Cardiac fibroblast (primary cell): ENCODE measurements around the gene PAPPA.

Source experiments
- DNase-seq, 2 donors: peaks; one replicate each; pipeline versions ENCODE4 v3.0.0 to v3.0.0-alpha.2; 2010; ENCODE audit warnings: low read depth in 2 of 2
- H3K4me3 ChIP-seq, 2 donors: replicated peaks in 1 of 2; 1 replicate in 1 of 2; 2 replicates in 1 of 2; pipeline ENCODE4 v1.5.1; 2011; ENCODE audit warnings: low read depth in 2 of 2, low read length in 2 of 2, mild to moderate bottlenecking in 2 of 2, moderate library complexity in 1 of 2
- TF ChIP-seq, protein P1 (sequence below): IDR thresholded peaks from one replicate; pipeline ENCODE4 v1.5.1; 2011; ENCODE audit warnings: low read depth, mild to moderate bottlenecking, low read length, inconsistent platforms

PAPPA gene

GRCh38 chr9:116350213-116350612, 196.6 kb downstream of the PAPPA start:
- peak in 1 of 2 donors; percentile 36 for DNase-seq
- no peak overlapping the region for H3K4me3 ChIP-seq
- TF ChIP-seq, protein P1, sequence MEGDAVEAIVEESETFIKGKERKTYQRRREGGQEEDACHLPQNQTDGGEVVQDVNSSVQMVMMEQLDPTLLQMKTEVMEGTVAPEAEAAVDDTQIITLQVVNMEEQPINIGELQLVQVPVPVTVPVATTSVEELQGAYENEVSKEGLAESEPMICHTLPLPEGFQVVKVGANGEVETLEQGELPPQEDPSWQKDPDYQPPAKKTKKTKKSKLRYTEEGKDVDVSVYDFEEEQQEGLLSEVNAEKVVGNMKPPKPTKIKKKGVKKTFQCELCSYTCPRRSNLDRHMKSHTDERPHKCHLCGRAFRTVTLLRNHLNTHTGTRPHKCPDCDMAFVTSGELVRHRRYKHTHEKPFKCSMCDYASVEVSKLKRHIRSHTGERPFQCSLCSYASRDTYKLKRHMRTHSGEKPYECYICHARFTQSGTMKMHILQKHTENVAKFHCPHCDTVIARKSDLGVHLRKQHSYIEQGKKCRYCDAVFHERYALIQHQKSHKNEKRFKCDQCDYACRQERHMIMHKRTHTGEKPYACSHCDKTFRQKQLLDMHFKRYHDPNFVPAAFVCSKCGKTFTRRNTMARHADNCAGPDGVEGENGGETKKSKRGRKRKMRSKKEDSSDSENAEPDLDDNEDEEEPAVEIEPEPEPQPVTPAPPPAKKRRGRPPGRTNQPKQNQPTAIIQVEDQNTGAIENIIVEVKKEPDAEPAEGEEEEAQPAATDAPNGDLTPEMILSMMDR, result no peak

- H3K4me3 ChIP-seq, result no peak overlapping the region
- DNase-seq, result no peak
- TF ChIP-seq, protein P1, result no peak
Measured at GRCh38 chr9:116352958-116353357, 199.4 kb downstream of the PAPPA start.

GRCh38 chr9:116355153-116355921, 201.7 kb downstream of the PAPPA start:
- TF ChIP-seq, protein P1, result no peak
- peak; percentile 48 to 96 for DNase-seq
- no peak overlapping the region for H3K4me3 ChIP-seq

GRCh38 chr9:116358251-116358650, 204.7 kb downstream of the PAPPA start:
- H3K4me3 ChIP-seq, result no peak overlapping the region
- TF ChIP-seq, protein P1, result no peak
- DNase-seq, result peak in 1 of 2 donors; percentile 37

DNA sequence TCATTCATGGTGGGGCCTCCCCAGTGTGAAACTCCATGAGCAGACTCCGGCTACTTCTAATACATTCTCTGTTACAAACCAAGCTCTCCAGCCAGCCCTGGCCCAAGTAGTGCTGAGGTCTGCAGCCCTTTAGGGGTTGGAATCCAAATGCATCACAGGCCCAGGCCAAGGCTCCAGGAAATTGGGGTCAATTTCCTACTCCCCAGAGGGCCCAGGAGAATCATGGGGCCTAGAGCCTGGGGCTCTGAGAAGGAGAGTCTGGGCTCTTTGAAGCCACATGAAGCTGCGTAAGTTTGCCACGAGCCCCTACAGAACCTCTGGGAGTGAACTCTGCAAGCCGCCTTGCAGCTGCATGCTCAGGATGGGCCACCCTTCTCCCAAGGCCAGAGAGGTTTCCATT, 206.4 kb downstream of the PAPPA start:
- H3K4me3 ChIP-seq, result no peak overlapping the region
- DNase-seq, result no peak
- TF ChIP-seq, protein P1, result no peak

GRCh38 chr9:116360989-116361388, 207.4 kb downstream of the PAPPA start:
- TF ChIP-seq, protein P1, result no peak
- peak in 1 of 2 donors; percentile 71 for DNase-seq
- H3K4me3 ChIP-seq, result no peak overlapping the region
